Type B pancreatic cell (in vitro differentiated cells): ENCODE measurements around the gene GRN. TPM values are rescaled to one million over a fixed set of nuclear protein-coding genes. Genes with fewer than 3 reads are reported as not detected.

Experiments
- DNase-seq: peaks from one replicate; pipeline ENCODE4 v3.0.0; 2021; ENCODE audit warnings: mixed read lengths; ENCODE audit not compliant: unreplicated experiment; ENCODE audit errors: extremely low spot score
- H3K27ac Mint-ChIP-seq: 2 replicates; pipeline ENCODE4 v1.8.0; 2021; ENCODE audit warnings: mild to moderate bottlenecking, mixed read lengths
- H3K27me3 Mint-ChIP-seq: 2 replicates; pipeline ENCODE4 v1.8.0; 2021; ENCODE audit warnings: mixed read lengths
- H3K36me3 Mint-ChIP-seq: 2 replicates; pipeline ENCODE4 v1.8.0; 2021; ENCODE audit warnings: mixed read lengths
- H3K4me1 Mint-ChIP-seq: one replicate; pipeline ENCODE4 v1.8.0; 2021; ENCODE audit warnings: mixed read lengths; ENCODE audit not compliant: unreplicated experiment
- H3K4me3 Mint-ChIP-seq: 2 replicates; pipeline ENCODE4 v1.8.0; 2021; ENCODE audit warnings: mild to moderate bottlenecking, mixed read lengths
- H3K9me3 Mint-ChIP-seq: 2 replicates; pipeline ENCODE4 v1.8.0; 2021; ENCODE audit warnings: mixed read lengths
- CTCF ChIP-seq: fragments of 200-600 bp; sonication (generic); conservative IDR thresholded peaks from 2 replicates; pipeline ENCODE4 v1.5.0; 2021; ENCODE audit warnings: antibody characterized with exemption, mild to moderate bottlenecking
- total RNA-seq: library from RNA; stranded (reverse); gene quantifications from 2 replicates; pipeline ENCODE4 v1.2.1, GENCODE V29; 2021; ENCODE audit warnings: low replicate concordance

Gene GRN
- total RNA-seq, 1 donor from 2014 or later = 183 TPM

GRCh38 chr17:44317545-44317944 is 27.6 kb upstream of the GRN start:
- no peak for TF ChIP-seq CTCF
- DNase-seq = no peak
- peak overlapping the region; percentile 29 for H3K4me3 Mint-ChIP-seq
- peaks cover 9% of the 10 kb centered on the region for H3K4me1 Mint-ChIP-seq
- H3K27me3 Mint-ChIP-seq = peaks cover 60% of the 10 kb centered on the region
- no peaks in the 10 kb centered on the region for H3K9me3 Mint-ChIP-seq
- H3K36me3 Mint-ChIP-seq = peaks cover 9% of the 10 kb centered on the region
- no peak overlapping the region for H3K27ac Mint-ChIP-seq

- Mint-ChIP-seq H3K27ac (no peak overlapping the region), H3K4me3 (no peak overlapping the region), H3K27me3 (peaks cover 53% of the 10 kb centered on the region), H3K9me3 (no peaks in the 10 kb centered on the region), H3K36me3 (peaks cover 9% of the 10 kb centered on the region), H3K4me1 (peaks cover 9% of the 10 kb centered on the region)
- no peak for DNase-seq
- TF ChIP-seq CTCF = no peak
These were observed 26.8 kb upstream of the GRN start for GRCh38 chr17:44318077-44318892.

GRCh38 chr17:44320066-44320465 is 25.0 kb upstream of the GRN start:
- Mint-ChIP-seq H3K4me1 (peaks cover 9% of the 10 kb centered on the region), H3K4me3 (no peak overlapping the region), H3K9me3 (no peaks in the 10 kb centered on the region), H3K36me3 (peaks cover 9% of the 10 kb centered on the region), H3K27me3 (peaks cover 38% of the 10 kb centered on the region), H3K27ac (no peak overlapping the region)
- no peak for DNase-seq
- no peak for TF ChIP-seq CTCF

- no peak overlapping the region for H3K27ac Mint-ChIP-seq
- no peaks in the 10 kb centered on the region for H3K9me3 Mint-ChIP-seq
- DNase-seq = no peak
- no peaks in the 10 kb centered on the region for H3K4me1 Mint-ChIP-seq
- H3K36me3 Mint-ChIP-seq = peaks cover 9% of the 10 kb centered on the region
- H3K4me3 Mint-ChIP-seq = peak overlapping the region; percentile 17
- H3K27me3 Mint-ChIP-seq = peaks cover 27% of the 10 kb centered on the region
- no peak for TF ChIP-seq CTCF
These were observed 23.6 kb upstream of the GRN start for GRCh38 chr17:44321246-44322120.

- peaks cover 7% of the 10 kb centered on the region for H3K36me3 Mint-ChIP-seq
- peak overlapping the region; percentile 61 for H3K4me3 Mint-ChIP-seq
- H3K9me3 Mint-ChIP-seq = no peaks in the 10 kb centered on the region
- H3K27ac Mint-ChIP-seq = no peak overlapping the region
- TF ChIP-seq CTCF = no peak
- H3K27me3 Mint-ChIP-seq = peaks cover 18% of the 10 kb centered on the region
- peaks cover 4% of the 10 kb centered on the region for H3K4me1 Mint-ChIP-seq
- DNase-seq = no peak
These were observed 22.7 kb upstream of the GRN start for GRCh38 chr17:44322236-44322895.
